CD4-positive, alpha-beta T cell treated with Interleukin-15 for 4 hours (primary cell): ENCODE results near the gene FJX1.

Source experiments
- DNase-seq: peaks from one replicate; pipeline ENCODE4 v3.0.0-alpha.2; 2020; ENCODE audit warnings: low spot score

Gene FJX1

DNA sequence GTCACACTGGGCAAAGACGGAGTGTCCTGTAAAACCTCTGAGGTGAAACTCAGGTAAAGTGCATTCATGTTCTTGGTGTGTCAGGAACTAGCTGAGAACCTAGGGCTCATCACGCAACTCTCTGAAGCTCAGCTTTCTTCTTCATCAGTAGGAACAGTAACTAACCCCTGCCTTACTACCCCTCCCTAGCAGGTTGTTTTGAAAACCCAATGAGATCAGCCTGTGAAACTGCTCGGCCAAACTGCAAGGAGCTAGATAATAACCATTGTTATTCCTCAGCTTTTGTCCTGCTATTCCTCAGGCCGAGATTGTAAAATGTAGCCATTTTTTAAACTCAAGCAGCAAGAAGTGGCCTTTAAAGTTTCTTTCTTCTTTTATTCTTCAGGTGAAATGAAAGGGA is 9.8 kb upstream of the FJX1 start:
- no peak for DNase-seq

DNA sequence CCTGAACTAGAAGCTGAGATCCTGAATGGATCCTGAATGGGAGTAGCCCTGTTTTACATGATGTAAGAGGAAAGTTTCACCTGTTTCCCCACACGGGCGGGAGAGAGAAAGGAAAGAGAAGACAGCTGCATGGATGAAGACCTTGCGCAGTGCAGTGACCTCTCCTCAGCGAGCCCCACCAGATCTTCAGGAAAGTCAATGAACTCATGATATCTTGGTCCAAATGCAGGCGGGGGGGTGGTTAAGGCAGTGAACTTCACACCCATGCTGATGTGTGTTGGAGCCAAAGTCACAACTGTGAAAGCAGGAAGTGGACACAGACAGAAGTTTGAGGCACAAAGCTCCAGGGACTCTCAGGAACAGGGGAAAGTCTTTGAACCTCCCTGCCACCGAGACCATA is 8.6 kb upstream of the FJX1 start:
- no peak for DNase-seq

DNA sequence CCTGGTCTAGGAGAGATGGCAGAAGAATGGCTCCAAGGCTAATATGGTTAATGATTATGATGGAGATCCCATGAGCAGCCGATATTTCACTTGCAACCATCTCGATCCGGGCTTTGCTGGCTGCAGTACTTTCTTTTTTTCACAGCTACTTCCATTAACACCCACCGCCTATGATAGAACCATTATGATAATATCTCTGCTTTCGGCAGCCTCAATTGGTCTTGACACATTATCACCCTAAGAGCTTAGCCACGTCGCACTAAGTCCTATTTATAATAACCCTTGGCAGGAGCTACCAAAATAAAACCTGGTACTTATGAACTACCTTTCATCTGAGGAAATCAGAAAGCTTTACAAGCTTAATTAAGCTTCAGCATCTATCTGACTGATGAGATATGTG is 7.6 kb upstream of the FJX1 start:
- DNase-seq, result no peak

DNA sequence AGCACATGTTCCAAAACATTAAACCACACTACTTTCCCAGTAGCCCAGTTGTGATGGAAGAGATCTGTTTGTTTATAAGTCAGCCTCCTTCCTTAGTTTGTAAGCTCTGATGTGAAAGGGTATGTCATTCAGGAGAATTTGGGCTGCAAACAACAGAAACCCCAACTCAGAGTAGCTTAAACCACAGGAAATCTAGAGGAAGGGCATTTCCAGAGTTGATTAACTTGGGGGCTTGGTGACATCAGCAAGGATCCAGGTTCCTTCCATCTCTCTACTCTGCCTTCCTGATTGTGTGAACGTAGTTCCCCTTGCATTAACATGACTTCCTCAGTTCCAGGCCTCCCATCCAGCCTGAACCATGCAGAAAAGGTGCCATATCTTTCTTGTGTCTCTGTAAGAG is 6.5 kb upstream of the FJX1 start:
- DNase-seq, result no peak

DNA sequence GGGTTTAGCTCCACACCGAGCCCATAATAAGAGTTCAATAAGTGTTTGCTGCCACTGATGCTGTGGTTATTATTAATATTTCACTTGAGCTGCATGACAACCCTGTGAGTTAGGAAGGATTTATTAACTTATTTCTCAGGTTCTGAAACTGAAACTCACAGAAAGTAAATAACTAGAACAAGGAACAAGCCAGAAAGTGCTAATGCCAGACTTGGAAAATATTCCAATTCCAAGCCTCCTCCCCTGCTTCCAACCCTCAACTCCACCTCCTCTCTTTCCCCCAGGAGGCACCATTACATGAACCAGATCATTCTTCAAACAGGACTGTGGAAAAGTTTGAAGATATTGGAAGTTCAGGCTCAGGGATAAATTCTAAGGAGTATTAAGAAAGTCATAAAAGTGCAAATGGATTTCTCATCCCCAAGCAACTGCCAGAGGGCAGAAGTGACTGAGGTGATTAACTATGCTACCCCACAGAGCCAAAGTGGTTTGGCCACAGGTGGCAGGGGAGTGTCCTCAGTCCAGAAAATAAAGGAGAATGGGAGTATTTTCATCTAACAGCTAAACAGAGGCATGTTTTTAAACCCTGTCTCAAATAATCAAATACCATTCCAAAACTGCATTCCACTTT is 3.2 kb upstream of the FJX1 start:
- DNase-seq, result no peak

DNA sequence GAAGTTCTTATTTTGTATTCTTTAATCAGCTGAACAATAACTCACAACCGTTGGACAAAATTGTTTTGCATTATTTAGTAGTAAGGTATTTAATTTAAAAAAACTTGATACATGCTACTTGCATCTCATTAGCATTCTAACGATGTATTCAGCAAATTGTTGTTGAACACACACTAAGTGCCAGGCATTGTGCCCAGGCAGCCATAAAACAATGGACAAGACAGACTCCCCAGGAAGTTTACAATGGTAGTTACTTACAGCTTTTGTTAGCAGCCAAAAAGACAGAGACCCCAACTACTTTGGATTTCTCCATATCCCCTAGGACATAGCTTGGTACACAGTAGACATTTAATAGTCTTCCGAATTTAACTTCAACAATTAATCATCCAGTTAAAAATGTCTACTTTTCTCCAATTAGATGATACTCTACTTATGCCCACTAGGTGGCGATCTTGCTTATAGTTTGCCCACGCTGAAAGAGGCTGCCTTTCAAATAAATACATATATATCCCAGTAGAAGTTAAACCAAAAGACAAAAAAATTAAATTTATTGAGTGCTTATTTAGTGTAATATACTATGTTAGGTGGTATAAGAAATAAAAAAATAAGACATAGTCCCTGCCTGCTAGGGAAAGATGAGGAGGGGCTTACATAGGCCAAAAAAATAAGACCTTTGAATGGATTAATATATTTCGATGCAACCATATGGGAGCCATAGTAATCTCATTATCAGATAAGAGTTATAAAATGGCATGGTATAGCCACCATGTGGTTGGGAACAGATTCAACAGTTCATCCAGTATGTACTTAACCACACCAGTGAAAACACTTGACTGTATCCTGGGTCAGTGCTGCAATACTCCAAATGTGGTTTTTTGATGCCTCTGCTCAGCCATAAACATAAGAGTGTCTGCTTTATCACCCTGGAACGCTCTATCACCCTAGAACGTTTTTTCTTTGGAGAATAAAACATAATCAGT is 2.0 kb upstream of the FJX1 start:
- DNase-seq, result peak; percentile 47

DNA sequence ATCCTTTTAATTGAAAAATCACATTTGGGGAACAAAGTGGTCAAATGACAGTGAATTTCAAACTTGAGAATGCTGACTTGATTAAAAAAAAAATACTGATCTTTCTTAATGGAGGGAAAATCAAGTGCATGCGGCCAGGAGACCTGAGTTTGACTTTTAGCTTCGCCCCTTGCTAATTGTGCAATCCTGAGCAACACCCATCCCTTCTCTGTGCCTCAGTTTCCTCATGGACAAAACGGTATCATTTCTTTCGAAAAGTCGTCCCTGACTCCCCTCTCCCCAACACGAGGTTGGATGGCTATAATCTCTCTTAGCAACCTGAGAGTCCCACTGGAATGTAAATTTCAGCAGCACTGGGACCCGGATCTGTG is 959 bp upstream of the FJX1 start:
- no peak for DNase-seq

DNA sequence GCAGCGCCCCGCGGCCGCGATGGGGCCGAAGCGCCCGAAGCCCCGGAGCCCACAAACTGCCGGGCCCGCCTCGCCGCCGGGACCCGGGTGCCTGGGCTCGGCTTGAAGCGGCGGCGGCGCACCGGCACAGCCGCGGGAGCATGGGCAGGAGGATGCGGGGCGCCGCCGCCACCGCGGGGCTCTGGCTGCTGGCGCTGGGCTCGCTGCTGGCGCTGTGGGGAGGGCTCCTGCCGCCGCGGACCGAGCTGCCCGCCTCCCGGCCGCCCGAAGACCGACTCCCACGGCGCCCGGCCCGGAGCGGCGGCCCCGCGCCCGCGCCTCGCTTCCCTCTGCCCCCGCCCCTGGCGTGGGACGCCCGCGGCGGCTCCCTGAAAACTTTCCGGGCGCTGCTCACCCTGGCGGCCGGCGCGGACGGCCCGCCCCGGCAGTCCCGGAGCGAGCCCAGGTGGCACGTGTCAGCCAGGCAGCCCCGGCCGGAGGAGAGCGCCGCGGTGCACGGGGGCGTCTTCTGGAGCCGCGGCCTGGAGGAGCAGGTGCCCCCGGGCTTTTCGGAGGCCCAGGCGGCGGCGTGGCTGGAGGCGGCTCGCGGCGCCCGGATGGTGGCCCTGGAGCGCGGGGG is 346 bp downstream of the FJX1 start:
- no peak for DNase-seq

DNA sequence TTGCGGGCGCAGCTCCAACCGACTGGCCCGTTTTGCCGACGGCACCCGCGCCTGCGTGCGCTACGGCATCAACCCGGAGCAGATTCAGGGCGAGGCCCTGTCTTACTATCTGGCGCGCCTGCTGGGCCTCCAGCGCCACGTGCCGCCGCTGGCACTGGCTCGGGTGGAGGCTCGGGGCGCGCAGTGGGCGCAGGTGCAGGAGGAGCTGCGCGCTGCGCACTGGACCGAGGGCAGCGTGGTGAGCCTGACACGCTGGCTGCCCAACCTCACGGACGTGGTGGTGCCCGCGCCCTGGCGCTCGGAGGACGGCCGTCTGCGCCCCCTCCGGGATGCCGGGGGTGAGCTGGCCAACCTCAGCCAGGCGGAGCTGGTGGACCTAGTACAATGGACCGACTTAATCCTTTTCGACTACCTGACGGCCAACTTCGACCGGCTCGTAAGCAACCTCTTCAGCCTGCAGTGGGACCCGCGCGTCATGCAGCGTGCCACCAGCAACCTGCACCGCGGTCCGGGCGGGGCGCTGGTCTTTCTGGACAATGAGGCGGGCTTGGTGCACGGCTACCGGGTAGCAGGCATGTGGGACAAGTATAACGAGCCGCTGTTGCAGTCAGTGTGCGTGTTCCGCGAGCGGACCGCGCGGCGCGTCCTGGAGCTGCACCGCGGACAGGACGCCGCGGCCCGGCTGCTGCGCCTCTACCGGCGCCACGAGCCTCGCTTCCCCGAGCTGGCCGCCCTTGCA is 1.0 kb downstream of the FJX1 start:
- DNase-seq, result no peak

DNA sequence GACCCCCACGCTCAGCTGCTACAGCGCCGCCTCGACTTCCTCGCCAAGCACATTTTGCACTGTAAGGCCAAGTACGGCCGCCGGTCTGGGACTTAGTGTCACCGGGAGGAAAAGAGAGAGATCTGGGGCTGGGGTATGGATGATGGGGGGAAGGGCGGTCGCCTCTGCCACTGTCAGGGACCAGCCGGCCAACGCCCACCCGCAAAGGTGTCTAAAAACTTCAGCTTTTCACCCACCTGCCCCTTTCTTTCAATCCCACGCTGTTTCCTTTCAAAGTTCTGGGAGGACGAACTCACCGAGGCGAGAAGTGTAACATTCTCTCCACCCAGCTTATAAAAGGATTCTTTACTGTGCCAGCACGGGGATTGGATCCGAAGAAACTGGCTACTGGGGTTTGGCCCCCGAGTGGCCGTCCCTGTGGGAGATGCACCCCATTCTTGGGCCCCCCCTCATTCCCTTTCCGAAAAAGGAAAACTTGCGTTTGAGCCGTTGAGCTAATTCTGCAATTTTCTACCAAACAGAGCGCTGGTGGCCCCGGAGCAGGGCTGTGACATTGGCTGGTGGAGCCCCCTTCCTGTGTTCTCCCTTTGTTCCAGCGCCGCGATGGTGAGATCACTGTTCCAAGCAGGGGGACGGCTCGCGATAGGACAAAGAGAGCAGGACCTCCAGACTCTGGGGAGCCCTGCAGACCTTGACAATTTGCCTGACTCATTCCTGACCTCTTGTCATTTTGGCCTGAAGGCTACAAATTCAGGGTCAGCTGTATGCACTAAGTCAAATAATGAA is 1.8 kb downstream of the FJX1 start:
- DNase-seq, result no peak

DNA sequence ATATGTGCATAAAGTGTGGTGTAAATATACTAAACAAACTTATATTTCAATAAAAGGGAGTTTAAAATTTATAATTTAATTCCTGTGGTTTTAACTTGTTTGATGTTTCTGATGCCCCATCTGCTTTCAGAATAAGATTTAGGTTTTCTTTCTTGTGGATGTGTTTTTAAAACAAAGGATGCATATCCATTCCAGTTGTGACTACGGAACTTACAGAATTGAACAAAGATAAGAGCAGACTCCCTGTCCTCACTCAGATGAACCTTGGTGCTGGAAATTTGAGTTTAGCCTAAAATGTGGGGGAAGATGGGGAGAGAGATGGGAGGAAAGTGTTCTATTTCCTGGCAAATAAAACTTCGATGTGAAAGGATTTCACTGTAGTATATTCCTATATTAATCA is 2.5 kb downstream of the FJX1 start:
- DNase-seq, result no peak

DNA sequence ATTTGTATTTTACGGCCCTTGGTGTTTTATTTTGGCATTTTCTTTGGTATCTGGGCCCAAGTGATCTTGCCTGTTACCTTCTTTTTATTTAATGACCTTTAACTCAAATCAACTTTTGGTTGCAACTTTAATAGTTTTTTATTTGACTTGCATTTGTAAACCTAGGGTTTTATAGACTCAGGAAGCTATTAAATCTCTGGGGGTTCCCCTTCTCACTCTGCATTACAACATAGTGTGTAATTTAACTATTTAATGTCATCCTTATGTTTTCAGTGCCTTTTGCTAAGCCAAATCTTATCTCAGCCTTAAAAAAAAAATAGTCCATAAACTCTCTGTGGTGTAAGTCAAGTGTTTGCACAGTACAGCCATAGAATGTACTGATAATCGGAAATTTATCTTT is 3.4 kb downstream of the FJX1 start:
- no peak for DNase-seq

DNA sequence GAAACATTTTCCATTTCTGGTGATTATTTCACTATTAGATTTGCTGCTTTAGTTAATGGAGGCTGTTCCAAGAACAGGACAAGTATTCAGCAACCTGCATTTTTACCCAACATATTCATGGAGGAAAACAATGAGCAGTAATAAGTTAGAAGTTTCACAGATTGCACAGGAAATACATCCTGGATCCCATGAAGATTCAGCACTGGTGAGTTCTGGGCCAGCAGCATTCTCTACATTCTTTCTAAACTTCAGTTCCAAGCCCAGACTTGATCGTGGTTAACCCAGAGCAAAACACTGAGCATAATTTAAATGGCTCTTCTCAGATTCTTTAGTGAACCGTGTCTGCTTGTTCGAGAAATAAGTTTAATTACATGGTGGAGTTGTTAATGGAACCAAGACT is 3.8 kb downstream of the FJX1 start:
- DNase-seq, result no peak

DNA sequence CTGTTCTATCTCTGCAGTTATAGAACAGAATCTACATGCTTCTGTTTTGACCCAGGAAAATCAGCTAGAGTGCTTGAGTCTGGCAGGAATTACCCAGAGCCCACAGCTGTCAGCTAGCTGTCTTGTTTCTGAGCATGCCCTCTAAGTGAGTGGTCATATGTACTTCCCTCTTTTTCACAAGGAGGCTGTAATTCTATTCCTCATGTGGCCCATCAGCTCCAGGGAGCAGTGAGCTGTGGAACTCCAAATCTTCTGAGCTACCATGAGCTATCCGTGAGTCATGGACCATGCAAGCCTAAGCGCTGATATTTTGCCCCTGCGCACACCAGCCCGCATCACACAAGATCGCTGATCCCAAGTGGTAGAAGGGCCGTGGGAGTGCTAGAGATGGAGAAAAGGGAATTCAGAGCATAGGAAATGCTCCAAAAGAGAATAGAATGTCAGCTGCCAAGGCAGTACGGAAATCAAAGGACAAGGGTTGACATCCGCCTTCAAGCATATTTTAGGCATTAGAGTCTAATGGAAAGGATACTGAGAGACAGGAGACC is 5.4 kb downstream of the FJX1 start:
- DNase-seq, result no peak

DNA sequence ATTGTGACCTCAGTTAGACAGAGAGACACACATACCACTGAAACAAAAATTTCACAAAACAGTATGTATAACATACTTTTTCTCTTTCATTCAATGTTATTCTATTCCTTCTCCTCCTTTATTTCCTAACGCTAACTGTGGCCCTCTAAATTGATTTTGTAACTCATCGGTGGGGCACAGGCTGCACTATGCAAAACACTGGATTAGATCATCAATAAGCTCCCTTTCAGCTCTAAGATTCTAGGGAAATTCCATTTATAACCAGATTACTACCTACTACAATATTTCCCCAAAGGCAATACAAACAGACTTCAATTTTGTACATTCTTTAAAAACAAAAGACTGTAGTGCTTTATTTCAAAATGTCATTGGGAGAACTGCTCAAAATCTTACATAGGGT is 6.1 kb downstream of the FJX1 start:
- DNase-seq, result no peak

DNA sequence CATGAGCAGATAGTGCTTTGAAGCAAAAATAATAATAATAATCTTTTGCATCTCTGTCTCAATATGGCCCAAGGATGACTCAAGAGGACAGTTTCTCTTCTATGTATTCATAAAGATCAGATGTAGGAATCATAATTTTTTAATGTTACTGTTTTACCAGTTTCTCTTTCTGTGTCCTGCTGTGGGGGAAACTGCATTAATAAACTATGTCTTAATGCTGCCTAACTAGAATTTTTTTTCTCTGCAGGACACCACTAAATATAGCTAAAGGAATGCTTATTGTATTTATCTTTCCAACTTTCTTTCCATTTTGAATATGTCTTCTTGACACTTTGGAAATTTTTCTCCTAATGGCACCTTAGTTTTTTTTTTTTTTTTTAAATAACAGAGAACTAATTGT is 6.5 kb downstream of the FJX1 start:
- no peak for DNase-seq

DNA sequence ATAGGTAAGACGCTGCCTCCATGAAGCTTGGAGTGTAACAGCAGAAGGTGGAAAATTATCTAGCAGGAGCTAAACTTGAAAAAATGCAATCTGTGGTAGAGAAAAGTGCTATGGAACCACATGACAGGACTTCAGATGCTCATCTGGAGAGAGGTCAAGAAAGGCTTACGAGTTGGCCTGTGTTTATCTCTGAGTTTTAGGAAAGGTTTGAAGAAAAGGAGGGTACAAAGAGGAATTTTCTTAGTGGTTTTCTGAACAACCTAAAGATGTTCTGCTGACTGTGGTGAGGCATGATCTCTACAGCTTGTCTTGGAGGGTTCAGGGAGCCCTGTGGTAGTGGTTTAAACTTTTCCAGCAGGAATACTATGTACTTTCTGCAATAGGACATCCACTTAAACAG is 8.2 kb downstream of the FJX1 start:
- no peak for DNase-seq

DNA sequence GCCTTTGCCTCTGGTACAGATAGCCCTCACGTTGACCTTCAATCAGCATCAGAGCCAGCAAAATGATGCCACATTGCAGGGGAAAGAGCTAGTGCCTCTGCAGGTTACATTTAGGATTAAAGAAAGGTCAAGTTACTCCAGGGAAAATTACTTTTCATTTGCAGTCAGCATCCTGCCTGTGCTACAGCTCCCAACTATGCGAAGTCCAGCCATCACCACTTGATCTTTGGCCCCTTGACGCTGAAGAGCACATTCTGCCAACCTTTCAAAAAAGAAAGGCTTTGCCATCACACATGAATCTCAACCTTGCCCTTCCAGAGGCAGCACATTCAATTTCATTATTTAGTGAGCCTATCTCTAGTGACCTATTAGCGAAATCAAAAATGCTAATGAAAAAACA is 11.3 kb downstream of the FJX1 start:
- no peak for DNase-seq

DNA sequence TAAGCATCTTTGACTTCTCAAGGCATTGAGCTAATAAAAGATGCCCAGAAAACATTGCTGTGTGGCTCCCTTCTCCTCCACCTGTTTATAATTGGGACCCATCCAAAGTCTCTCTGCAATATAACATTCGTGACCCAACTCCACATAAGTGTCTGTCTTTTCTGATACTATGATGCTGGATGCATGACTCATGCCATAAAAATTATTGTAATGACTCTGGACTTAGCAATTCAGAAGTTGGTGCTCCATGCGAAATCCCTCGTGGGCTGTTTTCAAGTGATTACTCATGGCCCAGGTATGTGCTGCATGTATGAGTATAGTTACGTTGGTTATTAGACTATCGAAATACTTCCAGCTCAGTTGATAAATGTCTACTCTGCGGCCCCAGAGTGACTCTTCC is 11.7 kb downstream of the FJX1 start:
- no peak for DNase-seq

DNA sequence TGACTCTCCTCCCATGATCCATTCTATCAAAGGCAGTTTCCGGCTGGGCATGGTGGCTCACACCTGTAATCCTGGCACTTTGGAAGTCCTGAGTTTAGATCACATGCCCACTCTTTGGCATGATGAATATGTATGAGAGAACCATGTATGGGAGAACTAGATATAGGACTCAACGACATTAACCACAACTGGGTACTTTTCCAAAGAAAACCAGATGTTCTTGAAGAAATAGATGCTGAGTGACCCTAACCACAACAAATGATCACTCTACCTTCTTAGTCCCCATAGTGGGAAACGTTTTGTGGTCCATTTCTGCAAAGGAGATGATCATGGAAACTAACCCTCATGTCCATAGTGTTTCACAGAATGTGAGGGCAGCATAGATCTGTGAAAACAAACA is 13.6 kb downstream of the FJX1 start:
- DNase-seq, result no peak

DNA sequence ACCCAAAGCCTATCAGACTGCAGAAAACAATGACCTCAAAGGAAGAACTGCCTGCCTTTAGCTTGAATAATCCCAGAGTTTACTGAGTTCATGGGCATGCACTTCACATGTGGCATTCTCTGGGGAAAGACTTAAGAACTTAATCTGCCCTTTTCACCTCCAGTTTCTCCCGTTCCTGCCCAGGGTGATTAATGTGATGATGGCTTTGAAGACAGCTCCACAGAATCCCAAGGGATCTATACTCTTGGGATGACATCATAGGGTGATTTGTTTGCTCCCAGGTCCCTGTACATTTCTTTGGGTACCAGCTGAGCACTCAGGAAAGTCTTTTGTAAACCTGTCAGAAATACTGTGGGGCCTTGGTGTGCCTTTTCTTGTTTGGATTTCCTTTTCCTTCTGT is 14.0 kb downstream of the FJX1 start:
- no peak for DNase-seq
